Panc1 (cell line): ENCODE data around the gene CXorf49. TPM values are rescaled to one million over a fixed set of nuclear protein-coding genes. Genes with fewer than 3 reads are reported as not detected.
"Not testable (repeated sequence)": the region's sequence is repeated elsewhere in the genome, so short reads cannot be mapped to it uniquely, and the experiment has no call there.

ENCODE experiments used
- ATAC-seq: fragments of 200-7000 bp; cut with Tn5 transposase; 2 replicates; pipeline ENCODE4 v1.9.1; 2020; ENCODE audit warnings: mild to moderate bottlenecking, moderate library complexity
- BruUV-seq: library from RNA; stranded (reverse); fragments of 400-500 nt; replicated peaks from 2 replicates; lab custom pipeline; 2021; lab: Mats Ljungman, UMichigan
- CTCF ChIA-PET: fragments of 300-600 bp; sonication (Branson Sonifier 250); formaldehyde crosslinking; loops from one replicate; lab custom pipeline; 2022; ENCODE audit warnings: antibody characterized with exemption; lab: Charles Lee
- POLR2A ChIA-PET: fragments of 300-600 bp; sonication (Branson Sonifier 250); formaldehyde crosslinking; loops from one replicate; lab custom pipeline; 2022; ENCODE audit warnings: antibody characterized with exemption; lab: Charles Lee
- DNase-seq: peaks from one replicate; pipeline ENCODE4 v3.0.0-alpha.2; 2010; ENCODE audit warnings: low read depth, low spot score
- H3K27ac ChIP-seq: 2 replicates; pipeline ENCODE4 v1.5.1; 2011; ENCODE audit warnings: mild to moderate bottlenecking, low read length, inconsistent platforms
- H3K27me3 ChIP-seq: fragments of 200-500 bp; sonication (Bioruptor generic); 2 replicates; pipeline ENCODE4 v1.6.0; 2014; ENCODE audit warnings: low read length, inconsistent platforms; ENCODE audit not compliant: control insufficient read depth, insufficient read depth
- H3K36me3 ChIP-seq: fragments of 200-500 bp; sonication (Bioruptor generic); 2 replicates; pipeline ENCODE4 v1.5.1; 2014; ENCODE audit warnings: inconsistent platforms, mild to moderate bottlenecking, low read length, moderate library complexity; ENCODE audit not compliant: control insufficient read depth, insufficient read depth
- H3K4me1 ChIP-seq: 2 replicates; pipeline ENCODE4 v1.5.1; 2011; ENCODE audit warnings: inconsistent platforms, mild to moderate bottlenecking, low read length, moderate library complexity; ENCODE audit not compliant: control insufficient read depth, insufficient read depth
- H3K4me3 ChIP-seq, 2 experiments: 2 replicates each; pipeline ENCODE4 v1.5.1; 2011 to 2012; ENCODE audit warnings: low read depth in 2 of 2, low read length in 2 of 2, mild to moderate bottlenecking in 2 of 2, inconsistent platforms in 1 of 2, moderate library complexity in 1 of 2
- H3K9me3 ChIP-seq: fragments of 200-500 bp; sonication (Bioruptor generic); 2 replicates; pipeline ENCODE4 v1.5.1; 2014; ENCODE audit warnings: low read depth, mild to moderate bottlenecking, inconsistent platforms, low read length, moderate library complexity; ENCODE audit not compliant: control insufficient read depth, insufficient read depth
- CTCF ChIP-seq: fragments of 450-650 bp; IDR thresholded peaks from 2 replicates; pipeline ENCODE4 v1.5.1; 2017; ENCODE audit warnings: mild to moderate bottlenecking
- POLR2AphosphoS5 ChIP-seq: IDR thresholded peaks from 2 replicates; pipeline ENCODE4 v1.6.1; 2012; ENCODE audit warnings: mild to moderate bottlenecking, low read depth, low read length, moderate library complexity
- REST ChIP-seq, 2 experiments: IDR thresholded peaks; 2 replicates each; pipeline ENCODE4 v1.6.1; 2011 to 2012; ENCODE audit warnings: low read depth in 2 of 2, control low read depth in 1 of 2, low read length in 1 of 2, mild to moderate bottlenecking in 1 of 2, moderate library complexity in 1 of 2; ENCODE audit not compliant: insufficient read depth in 1 of 2
- SIN3A ChIP-seq: IDR thresholded peaks from 2 replicates; pipeline ENCODE4 v1.6.1; 2012; ENCODE audit warnings: low read depth, mild to moderate bottlenecking, low read length, moderate library complexity, borderline replicate concordance; ENCODE audit not compliant: insufficient read depth
- TCF7L2 ChIP-seq: IDR thresholded peaks from 2 replicates; pipeline ENCODE4 v1.6.1; 2011; ENCODE audit warnings: mild to moderate bottlenecking, low read depth, low read length, inconsistent platforms
- in situ Hi-C: cut with HindIII; loops from 2 replicates; pipeline ENCODE4 v1.10.0; 2016; ENCODE audit warnings: low sequenced_read_pairs, low pct_unique_long_range_greater_than_20kb
- intact Hi-C: fragments of 100-400 bp; cut with micrococcal nuclease; formaldehyde crosslinking; loops from one replicate; pipeline ENCODE4 v1.10.0; 2022; ENCODE audit not compliant: unreplicated experiment
- total RNA-seq: library from RNA; stranded (reverse); gene quantifications from one replicate; pipeline ENCODE4 v1.2.1, GENCODE V29; 2021; ENCODE audit not compliant: unreplicated experiment

CXorf49 gene
- total RNA-seq, 1 experiment from 2014 or later, result not detected

DNA sequence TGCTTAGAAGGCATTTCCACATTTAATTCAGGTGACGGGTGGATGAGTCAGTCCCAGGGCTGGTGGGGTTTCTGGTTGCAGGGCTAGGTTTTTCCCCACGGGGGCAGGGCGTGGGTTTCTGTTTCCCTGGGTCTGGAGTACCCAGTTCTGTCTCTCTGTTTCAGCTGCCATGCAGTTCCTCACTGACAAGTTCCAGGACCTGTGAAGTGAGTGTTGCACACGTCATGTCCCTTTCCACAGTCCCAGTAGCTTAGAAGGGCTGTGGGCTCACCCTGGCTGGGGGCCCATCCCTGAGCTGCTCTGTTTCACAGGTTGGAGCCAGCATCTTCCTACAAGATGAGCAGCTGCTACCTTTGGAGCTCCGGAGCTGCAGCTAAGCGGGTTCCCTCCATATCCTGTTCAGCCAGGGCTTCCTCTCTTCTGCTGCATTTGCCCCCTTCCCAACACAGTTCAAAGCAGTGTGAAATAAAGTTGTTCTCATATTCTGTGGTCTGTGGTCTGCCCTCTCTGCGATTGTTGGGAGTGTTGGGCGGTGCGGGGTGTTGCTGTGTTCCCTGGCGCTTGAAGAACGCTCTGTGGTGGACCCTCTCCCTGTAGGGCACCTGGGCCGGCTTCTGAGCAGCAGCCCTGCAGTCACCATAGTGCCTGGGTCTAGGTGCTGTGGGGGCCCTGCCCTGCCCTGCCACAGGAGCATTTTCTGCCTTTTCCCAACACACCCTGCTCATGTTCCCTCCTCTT lies 46.9 kb downstream of the CXorf49 start:
- ATAC-seq (no peak), DNase-seq (no peak)
- Histone ChIP-seq H3K4me1 (no peaks in the 10 kb centered on the region), H3K27ac (no peak overlapping the region), H3K4me3 (no peak overlapping the region), H3K9me3 (no peaks in the 10 kb centered on the region), H3K27me3 (no peaks in the 10 kb centered on the region), H3K36me3 (no peaks in the 10 kb centered on the region)
- in situ Hi-C loops (no loop called here), intact Hi-C loops (no loop called here)
- no TSS peak for BruUV-seq
- TF ChIP-seq REST (IDR thresholded peaks at IDR 0.05; ENCODE audit: insufficient read depth in 1 of 2, low read depth in 2 of 2, low read length in 1 of 2) (no peak), TCF7L2 (no peak), SIN3A (no peak), POLR2AphosphoS5 (no peak), CTCF (no peak)
- ChIA-PET CTCF (no interaction called here), POLR2A (no interaction called here)

DNA sequence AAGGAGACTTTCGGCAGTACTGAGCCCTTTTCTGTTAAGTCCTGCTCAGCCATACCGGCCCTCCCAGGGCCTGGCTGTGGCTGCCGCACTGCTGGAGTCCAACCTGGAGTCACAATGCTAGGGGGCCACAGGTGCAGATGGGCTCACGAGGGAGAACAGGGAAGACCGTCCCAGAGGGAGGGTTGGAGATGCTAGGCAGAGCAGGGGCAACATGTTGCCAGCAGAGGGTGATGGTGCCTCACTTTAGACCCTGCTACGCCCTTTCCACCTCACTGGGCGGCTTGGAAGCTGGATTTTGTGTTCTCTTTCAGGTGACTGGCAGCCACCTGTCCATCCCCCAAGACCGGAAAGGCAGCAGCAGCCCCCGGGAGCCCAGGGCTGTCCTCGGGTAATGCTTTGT lies 48.1 kb downstream of the CXorf49 start:
- peak; percentile 69 for TF ChIP-seq CTCF
- DNase-seq, BruUV-seq, CTCF ChIA-PET, H3K9me3 ChIP-seq, H3K4me3 ChIP-seq, intact Hi-C loops, POLR2A ChIA-PET, H3K27ac ChIP-seq, in situ Hi-C loops, H3K36me3 ChIP-seq, H3K4me1 ChIP-seq, H3K27me3 ChIP-seq: not testable (repeated sequence)
- peak; percentile 83 for ATAC-seq
